GM12891 (cell line): Measurements from ENCODE around the gene VWF.

Experiments
- PAX5 ChIP-seq: IDR thresholded peaks from 2 replicates; pipeline ENCODE4 v1.6.1; 2011; ENCODE audit warnings: low read length, moderate library complexity, mild to moderate bottlenecking; ENCODE audit not compliant: insufficient read depth, severe bottlenecking
- POLR2A ChIP-seq: IDR thresholded peaks from 2 replicates; pipeline ENCODE4 v1.6.1; 2011; ENCODE audit warnings: low read depth, low read length, control low read depth
- POLR2AphosphoS5 ChIP-seq: IDR thresholded peaks from 2 replicates; pipeline ENCODE4 v1.6.1; 2011; ENCODE audit warnings: low read depth, low read length, control low read depth
- POU2F2 ChIP-seq: IDR thresholded peaks from 2 replicates; pipeline ENCODE4 v1.6.1; 2011; ENCODE audit warnings: low read depth, mild to moderate bottlenecking, control low read depth, low read length, moderate library complexity
- SPI1 ChIP-seq: IDR thresholded peaks from 2 replicates; pipeline ENCODE4 v1.6.1; 2011; ENCODE audit warnings: low read depth, low read length, control low read depth
- TAF1 ChIP-seq: IDR thresholded peaks from 2 replicates; pipeline ENCODE4 v1.6.1; 2011; ENCODE audit warnings: low read depth, low read length, control low read depth

- TF ChIP-seq POLR2A, result no peak
- TF ChIP-seq POLR2AphosphoS5, result no peak
- no peak for TF ChIP-seq SPI1
- no peak for TF ChIP-seq TAF1
- TF ChIP-seq PAX5, result no peak
- TF ChIP-seq POU2F2, result no peak
Measured at GRCh38 chr12:6074979-6075585, 49.4 kb downstream of the VWF start.
